IMR-90 (cell line): ENCODE data around the gene STON2.

ENCODE experiments used
- CTCF ChIP-seq: conservative IDR thresholded peaks from 2 replicates; pipeline ENCODE4 v1.5.1; 2012; ENCODE audit warnings: mild to moderate bottlenecking, low read depth, low read length, improper control_type of control experiment
- POLR2A ChIP-seq: IDR thresholded peaks from 2 replicates; pipeline ENCODE4 v1.6.1; 2012; ENCODE audit warnings: mild to moderate bottlenecking, low read depth, low read length
- RCOR1 ChIP-seq: IDR thresholded peaks from 2 replicates; pipeline ENCODE4 v1.6.1; 2012; ENCODE audit warnings: mild to moderate bottlenecking, low read length, improper control_type of control experiment; ENCODE audit not compliant: insufficient replicate concordance

DNA sequence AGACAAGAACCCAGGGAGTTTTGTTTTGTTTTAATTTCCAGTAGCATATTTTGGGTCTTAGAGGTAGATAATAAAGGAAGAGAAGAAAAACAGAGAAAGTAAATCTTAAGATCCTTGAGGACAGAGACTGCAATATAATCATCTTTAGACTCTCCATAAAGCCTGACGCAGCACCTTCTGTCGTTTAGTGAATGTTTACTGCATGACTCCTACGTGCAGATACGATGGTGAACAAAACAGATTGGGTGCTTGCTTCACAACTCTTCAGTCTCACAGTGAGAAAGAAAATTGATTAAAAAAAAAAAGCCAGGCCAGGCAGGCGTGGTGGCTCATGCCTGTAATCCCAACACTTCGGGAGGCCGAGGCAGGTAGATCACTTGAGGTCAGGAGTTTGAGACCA, 86.9 kb downstream of the STON2 start:
- TF ChIP-seq RCOR1, result no peak
- TF ChIP-seq POLR2A, result no peak
- no peak for TF ChIP-seq CTCF
